HG02973 (cell line): ENCODE data around the gene P2RX7.
"Not testable (repeated sequence)": the region's sequence is repeated elsewhere in the genome, so short reads cannot be mapped to it uniquely, and the experiment has no call there.

Source experiments
- ATAC-seq: cut with Tn5 transposase; IDR thresholded peaks from one replicate; pipeline ENCODE4 v1.9.1; 2021; ENCODE audit warnings: moderate library complexity; ENCODE audit not compliant: unreplicated experiment

P2RX7 gene

DNA sequence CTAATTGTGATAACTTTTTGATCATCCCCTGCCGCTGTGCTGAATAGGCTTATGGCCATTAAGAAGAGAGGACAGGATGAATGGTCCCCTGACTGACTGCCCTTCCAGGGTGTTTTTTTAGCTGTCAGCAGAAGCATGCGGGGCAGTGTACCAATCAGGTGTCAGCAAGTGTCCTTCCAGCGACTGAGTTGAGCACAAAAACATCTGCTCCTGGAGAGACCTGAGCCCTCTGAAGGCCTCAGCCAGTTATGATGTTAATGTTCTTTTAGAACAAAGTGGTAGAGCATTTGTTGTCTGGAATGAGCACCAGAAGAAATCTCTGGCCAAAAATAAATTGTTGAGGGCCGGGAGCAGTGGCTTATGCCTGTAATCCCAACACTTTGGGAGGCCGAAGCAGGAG lies 37.5 kb downstream of the P2RX7 start:
- no peak for ATAC-seq

DNA sequence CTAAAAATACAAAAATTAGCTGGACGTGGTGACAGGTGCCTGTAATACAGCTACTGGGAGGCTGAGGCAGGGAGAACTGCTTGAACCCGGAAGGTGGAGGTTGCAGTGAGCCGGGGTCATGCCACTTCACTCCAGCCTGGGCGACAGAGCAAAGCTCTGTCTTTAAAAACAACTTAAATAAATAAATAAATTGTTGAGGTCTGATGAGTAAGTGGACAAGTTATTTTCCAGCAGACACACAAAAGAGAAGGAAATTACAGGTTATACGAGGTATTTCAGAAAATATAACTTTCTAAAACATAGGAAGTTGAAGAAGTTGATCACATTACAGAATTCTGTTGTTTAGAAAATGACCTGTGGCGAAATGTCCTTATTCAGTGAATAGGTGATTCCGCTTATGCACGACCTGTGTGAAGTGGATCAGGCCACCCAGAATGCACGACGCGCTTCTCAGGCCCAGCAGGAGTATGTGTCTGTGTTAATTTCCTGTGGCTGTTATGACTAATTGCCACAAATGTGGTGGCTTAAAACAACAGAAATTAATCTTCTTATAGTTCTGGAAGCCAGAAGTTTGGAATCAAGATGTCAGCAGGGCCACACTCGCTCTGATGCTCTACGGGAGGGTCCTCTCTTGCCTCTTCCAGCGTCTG lies 38.1 kb downstream of the P2RX7 start:
- ATAC-seq: no peak

- ATAC-seq: no peak
Observed at GRCh38 chr12:121172145-121172544, 39.5 kb downstream of the P2RX7 start.

DNA sequence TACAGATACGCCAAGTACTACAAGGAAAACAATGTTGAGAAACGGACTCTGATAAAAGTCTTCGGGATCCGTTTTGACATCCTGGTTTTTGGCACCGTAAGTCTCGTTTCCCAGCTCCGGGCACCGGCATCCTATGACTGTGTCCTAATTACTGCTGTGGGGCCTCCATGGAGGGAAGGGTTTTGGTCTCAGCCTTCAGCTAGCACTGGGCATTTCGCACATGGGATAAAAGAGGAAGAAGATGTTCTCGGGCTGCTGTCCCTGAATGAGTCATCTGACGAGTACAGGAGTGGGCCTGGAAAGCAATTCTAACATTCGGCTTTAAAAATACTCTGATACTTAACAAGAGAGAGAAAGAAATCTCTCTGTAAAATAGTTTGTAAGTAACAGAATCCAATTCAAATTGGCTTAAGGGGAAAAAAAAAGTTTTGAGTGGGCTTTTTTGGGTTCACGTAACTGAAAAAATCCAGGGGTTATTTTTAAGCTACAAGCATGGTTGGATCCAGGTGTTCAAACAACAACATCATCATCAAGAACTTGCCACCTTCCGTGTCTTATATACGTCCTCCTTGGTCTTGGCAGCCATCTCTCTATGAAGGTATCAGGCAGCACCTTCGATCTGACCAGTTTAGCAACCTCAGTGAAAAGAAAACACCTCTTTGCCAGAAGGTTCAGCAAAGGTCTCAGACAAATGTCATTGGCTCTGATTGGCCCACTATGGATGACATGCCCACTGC lies 42.9 kb downstream of the P2RX7 start:
- ATAC-seq: no peak

GRCh38 chr12:121176826-121177529 lies 44.3 kb downstream of the P2RX7 start:
- ATAC-seq: no peak

DNA sequence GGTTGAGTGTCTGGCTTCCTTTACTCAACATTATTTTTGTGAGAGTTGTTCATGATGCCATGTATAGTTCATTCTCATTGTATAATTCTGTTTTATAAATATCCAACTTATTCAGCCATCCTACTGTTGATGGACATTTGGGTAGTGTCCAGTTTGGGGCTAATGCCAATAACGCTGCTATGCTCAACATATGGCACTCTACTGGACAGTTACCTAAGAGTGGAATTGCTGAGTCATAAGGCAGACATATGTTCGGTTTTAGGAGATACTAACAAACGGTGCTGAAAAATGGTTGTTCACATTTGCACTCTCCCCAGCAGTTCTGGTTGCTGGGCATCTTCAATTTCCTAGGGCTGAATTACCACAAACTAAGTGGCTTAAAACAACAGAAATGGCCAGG lies 48.5 kb downstream of the P2RX7 start:
- no peak for ATAC-seq

GRCh38 chr12:121182222-121182893 lies 49.7 kb downstream of the P2RX7 start:
- no peak for ATAC-seq

GRCh38 chr12:121184425-121184824 lies 51.7 kb downstream of the P2RX7 start:
- no peak for ATAC-seq

GRCh38 chr12:121184984-121185889 lies 52.6 kb downstream of the P2RX7 start:
- no peak for ATAC-seq

GRCh38 chr12:121186826-121187225 lies 54.1 kb downstream of the P2RX7 start:
- no peak for ATAC-seq

DNA sequence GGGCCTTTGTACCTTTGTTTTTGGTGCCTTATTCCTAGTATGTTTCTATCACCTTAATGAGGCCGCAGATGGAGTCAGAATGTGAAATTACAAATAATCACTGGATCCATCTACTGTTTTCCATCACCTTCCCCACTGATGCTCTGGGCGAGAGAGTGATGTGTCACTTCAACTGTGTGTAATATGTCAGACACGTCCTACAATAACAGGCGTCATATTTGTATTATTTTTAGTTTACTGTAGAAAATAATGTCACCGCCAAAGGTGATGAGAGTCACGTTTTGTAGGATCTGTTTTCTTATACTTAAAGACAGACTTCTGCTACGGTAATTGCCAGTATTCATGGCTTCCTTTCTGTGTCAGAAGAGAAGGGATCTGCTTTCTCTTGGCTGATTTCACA lies 54.8 kb downstream of the P2RX7 start:
- no peak for ATAC-seq

DNA sequence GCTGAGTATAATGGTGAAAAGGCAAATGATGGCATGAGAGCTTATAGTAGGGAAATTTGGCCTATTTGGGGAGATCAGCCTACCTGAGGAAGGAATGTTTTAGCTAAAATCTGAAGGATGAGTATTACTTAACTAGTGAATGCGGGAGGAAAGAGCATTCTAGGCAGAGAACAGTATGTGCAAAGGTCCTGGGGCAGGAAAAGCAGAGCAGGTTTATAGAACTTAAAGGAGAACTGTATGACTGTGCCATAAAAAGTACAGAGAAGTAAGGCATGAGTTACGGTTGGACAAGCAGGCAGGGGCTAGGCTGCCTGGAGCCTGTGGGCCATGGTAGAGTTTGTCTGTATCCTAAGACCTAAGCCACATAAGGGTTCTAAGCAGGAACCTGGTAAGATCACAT lies 55.6 kb downstream of the P2RX7 start:
- no peak for ATAC-seq

GRCh38 chr12:121189131-121189530 lies 56.5 kb downstream of the P2RX7 start:
- ATAC-seq: no peak

DNA sequence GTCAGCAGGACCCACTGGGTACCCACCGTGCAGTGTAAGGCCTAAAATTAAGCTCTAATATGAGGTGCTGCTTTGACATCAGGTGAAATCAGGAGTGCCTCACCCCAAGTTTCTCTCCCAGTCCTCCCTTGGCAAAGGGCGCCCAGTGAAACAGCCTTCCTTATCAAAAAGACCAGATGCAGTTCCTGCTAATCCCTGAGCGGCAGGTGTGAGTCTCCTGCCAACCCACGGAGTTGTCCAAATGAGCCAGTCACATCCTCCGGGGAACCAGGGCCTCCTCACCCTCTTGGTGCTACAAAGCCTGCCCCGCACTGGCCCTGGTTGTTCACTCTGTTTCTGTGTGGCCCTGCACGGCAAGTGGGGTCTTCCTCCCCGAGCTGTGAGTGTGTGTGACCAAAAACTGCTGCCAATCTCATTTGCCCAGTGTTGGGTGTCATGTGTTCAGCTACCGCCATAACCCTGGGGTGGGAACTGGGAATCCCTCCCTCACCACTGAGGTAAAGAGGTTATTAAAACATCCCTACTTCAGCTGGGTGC lies 57.0 kb downstream of the P2RX7 start:
- no peak for ATAC-seq

- no peak for ATAC-seq
Observed at GRCh38 chr12:121190523-121191031, 57.9 kb downstream of the P2RX7 start.

- no peak for ATAC-seq
Observed at GRCh38 chr12:121191151-121191550, 58.5 kb downstream of the P2RX7 start.

GRCh38 chr12:121196902-121197301 lies 64.2 kb downstream of the P2RX7 start:
- no peak for ATAC-seq

GRCh38 chr12:121198949-121199348 lies 66.3 kb downstream of the P2RX7 start:
- ATAC-seq: no peak

DNA sequence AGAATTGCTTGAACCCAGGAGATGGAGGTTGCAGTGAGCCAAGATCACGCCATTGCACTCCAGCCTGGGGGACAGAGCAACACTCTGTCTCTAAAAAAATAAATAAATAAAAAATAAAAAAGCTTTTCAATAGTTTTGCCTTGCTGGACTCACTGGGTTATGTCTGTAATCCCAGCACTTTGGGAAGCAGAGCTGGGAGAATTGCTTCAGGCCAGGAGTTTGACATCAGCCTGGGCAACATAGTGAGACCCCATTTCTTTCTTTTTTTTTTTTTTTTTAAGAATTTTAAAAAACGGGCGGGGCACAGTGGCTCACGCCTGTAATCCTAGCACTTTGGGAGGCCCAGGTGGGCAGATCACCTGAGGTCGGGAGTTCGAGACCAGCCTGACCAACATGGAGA lies 68.5 kb downstream of the P2RX7 start:
- not testable (repeated sequence) for ATAC-seq
